ENCODE measurements around the gene MEGF6.
A peak's percentile ranks its signal among the peaks of the same experiment; 100 is the strongest.
"Not testable (repeated sequence)": the region's sequence is repeated elsewhere in the genome, so short reads cannot be mapped to it uniquely, and the experiment has no call there.

The MEGF6 gene

GRCh38 chr1:3626025-3626424 lies 14.7 kb upstream of the MEGF6 start:
- no peak for DNase-seq

GRCh38 chr1:3625151-3625907 lies 14.0 kb upstream of the MEGF6 start:
- no peak for DNase-seq

- DNase-seq: peak; percentile 99
Measured at GRCh38 chr1:3624200-3625136, 13.2 kb upstream of the MEGF6 start, which contains the start of gene TPRG1L. TPRG1L (plus strand) TSS chr1:3625015; CDS start chr1:3625073, 58 bp downstream.

GRCh38 chr1:3623441-3624199 lies 12.3 kb upstream of the MEGF6 start:
- DNase-seq: no peak

GRCh38 chr1:3622102-3622501 lies 10.8 kb upstream of the MEGF6 start:
- DNase-seq: not testable (repeated sequence)

GRCh38 chr1:3621151-3621671 lies 9.9 kb upstream of the MEGF6 start:
- peak; percentile 24 for DNase-seq

GRCh38 chr1:3620708-3621107 lies 9.4 kb upstream of the MEGF6 start:
- DNase-seq: no peak

GRCh38 chr1:3618881-3619671 lies 7.8 kb upstream of the MEGF6 start:
- peak; percentile 84 for DNase-seq

GRCh38 chr1:3618531-3618880 lies 7.2 kb upstream of the MEGF6 start:
- no peak for DNase-seq

- no peak for DNase-seq
Measured at GRCh38 chr1:3617806-3618345, 6.6 kb upstream of the MEGF6 start.

- no peak for DNase-seq
Measured at GRCh38 chr1:3616861-3617260, 5.6 kb upstream of the MEGF6 start.

- DNase-seq: no peak
Measured at GRCh38 chr1:3614755-3615742, 3.7 kb upstream of the MEGF6 start.

GRCh38 chr1:3612123-3612522 lies 815 bp upstream of the MEGF6 start:
- DNase-seq: no peak

GRCh38 chr1:3610527-3611169 lies 660 bp downstream of the MEGF6 start:
- DNase-seq: no peak

- DNase-seq: no peak
Measured at GRCh38 chr1:3609769-3610526, 1.4 kb downstream of the MEGF6 start.

- no peak for DNase-seq
Measured at GRCh38 chr1:3609016-3609768, 2.1 kb downstream of the MEGF6 start.

GRCh38 chr1:3608154-3608553 lies 3.2 kb downstream of the MEGF6 start:
- DNase-seq: no peak

- no peak for DNase-seq
Measured at GRCh38 chr1:3607703-3608065, 3.6 kb downstream of the MEGF6 start.
